Smooth muscle cell (in vitro differentiated cells): Measurements from ENCODE around the gene EYS. TPM values are rescaled to one million over a fixed set of nuclear protein-coding genes. Genes with fewer than 3 reads are reported as not detected.

ENCODE experiments used
- DNase-seq: peaks from one replicate; lab custom pipeline; 2025; ENCODE audit not compliant: unreplicated experiment; lab: John Stamatoyannopoulos, UW
- H2AFZ ChIP-seq: fragments of 200-600 bp; sonication (generic); 2 replicates; pipeline ENCODE4 v1.6.0; 2016; ENCODE audit warnings: antibody characterized with exemption, low read depth, mild to moderate bottlenecking
- H3F3A ChIP-seq: fragments of 200-600 bp; sonication (generic); 2 replicates; pipeline ENCODE4 v1.6.0; 2017; ENCODE audit warnings: antibody characterized with exemption, low read depth
- H3K27ac ChIP-seq: fragments of 200-600 bp; sonication (generic); 2 replicates; pipeline ENCODE4 v1.5.1; 2016; ENCODE audit warnings: low read depth, mild to moderate bottlenecking
- H3K27me3 ChIP-seq: fragments of 200-600 bp; sonication (generic); 2 replicates; pipeline ENCODE4 v1.6.1; 2016; ENCODE audit warnings: low read depth, mild to moderate bottlenecking
- H3K36me3 ChIP-seq: fragments of 200-600 bp; sonication (generic); 2 replicates; pipeline ENCODE4 v1.5.1; 2016; ENCODE audit warnings: low read depth
- H3K4me1 ChIP-seq: fragments of 200-600 bp; sonication (generic); 2 replicates; pipeline ENCODE4 v1.5.1; 2016; ENCODE audit warnings: low read depth
- H3K4me2 ChIP-seq: fragments of 200-600 bp; sonication (generic); 2 replicates; pipeline ENCODE4 v1.6.0; 2016; ENCODE audit warnings: mild to moderate bottlenecking
- H3K4me3 ChIP-seq: fragments of 200-600 bp; sonication (generic); 2 replicates; pipeline ENCODE4 v1.5.1; 2016; ENCODE audit warnings: mild to moderate bottlenecking
- H3K79me2 ChIP-seq: fragments of 200-600 bp; sonication (generic); 2 replicates; pipeline ENCODE4 v1.6.0; 2016; ENCODE audit warnings: low read depth, mild to moderate bottlenecking
- H3K9ac ChIP-seq: fragments of 200-600 bp; sonication (generic); 2 replicates; pipeline ENCODE4 v1.6.0; 2016; ENCODE audit warnings: low read depth
- H3K9me3 ChIP-seq: fragments of 200-600 bp; sonication (generic); replicated peaks from 2 replicates; pipeline ENCODE4 v1.5.1; 2016; ENCODE audit warnings: low read depth
- H4K20me1 ChIP-seq: fragments of 200-600 bp; sonication (generic); 2 replicates; pipeline ENCODE4 v1.6.0; 2016; ENCODE audit warnings: low read depth
- CTCF ChIP-seq: fragments of 200-600 bp; sonication (generic); IDR thresholded peaks from 2 replicates; pipeline ENCODE4 v1.5.1; 2017; ENCODE audit warnings: borderline replicate concordance, mild to moderate bottlenecking, antibody characterized with exemption; ENCODE audit not compliant: insufficient read depth, poor library complexity, severe bottlenecking
- WGBS: methylation state at CpG from one replicate; pipeline ENCODE4 v1.1.7; 2016; ENCODE audit warnings: low lambda C conversion rate; 5-methylcytosine and 5-hydroxymethylcytosine counted together
- polyA plus RNA-seq: library from polyadenylated mRNA; unstranded; fragments of >200 nt; fragmentation: Nextera tagmentation; extraction: Ambion mirVana; gene quantifications from 2 replicates; pipeline ENCODE4 v1.2.1, GENCODE V29; 2016
- total RNA-seq: library from RNA; depleted of rRNA; stranded (reverse); fragments of >200 nt; gene quantifications from 2 replicates; pipeline ENCODE4 v1.2.3, GENCODE V29; 2014

The EYS gene
- total and polyA plus RNA-seq, 2 experiments from 2014 or later: 0.07 to 0.18 TPM

GRCh38 chr6:63819831-63820230 lies 1887.2 kb downstream of the EYS start:
- H3K27me3 ChIP-seq: no peaks in the 10 kb centered on the region
- H3K4me3 ChIP-seq: no peak overlapping the region
- no peak overlapping the region for H3K27ac ChIP-seq
- no peaks in the 10 kb centered on the region for H3K9me3 ChIP-seq
- H2AFZ ChIP-seq: no peak overlapping the region
- no peak for TF ChIP-seq CTCF
- no peak for DNase-seq
- H3K79me2 ChIP-seq: no peaks in the 10 kb centered on the region
- H3K4me1 ChIP-seq: peaks cover 19% of the 10 kb centered on the region
- 22% methylated on average over 1 of the region's 1 CpG for WGBS
- no peak overlapping the region for H3K4me2 ChIP-seq
- no peaks in the 10 kb centered on the region for H3K36me3 ChIP-seq
- no peaks in the 10 kb centered on the region for H3F3A ChIP-seq
- no peak overlapping the region for H3K9ac ChIP-seq
- H4K20me1 ChIP-seq: no peaks in the 10 kb centered on the region

GRCh38 chr6:63817492-63818050 lies 1889.5 kb downstream of the EYS start:
- no peaks in the 10 kb centered on the region for H3F3A ChIP-seq
- H3K4me3 ChIP-seq: no peak overlapping the region
- DNase-seq: no peak
- no peak overlapping the region for H3K9ac ChIP-seq
- H3K79me2 ChIP-seq: no peaks in the 10 kb centered on the region
- no peak overlapping the region for H3K4me2 ChIP-seq
- 38% methylated on average over 4 of the region's 4 CpGs for WGBS
- H3K27ac ChIP-seq: no peak overlapping the region
- peak overlapping the region; percentile 9 for H2AFZ ChIP-seq
- H3K36me3 ChIP-seq: no peaks in the 10 kb centered on the region
- no peaks in the 10 kb centered on the region for H3K9me3 ChIP-seq
- no peak for TF ChIP-seq CTCF
- H3K4me1 ChIP-seq: peaks cover 19% of the 10 kb centered on the region
- no peaks in the 10 kb centered on the region for H4K20me1 ChIP-seq
- H3K27me3 ChIP-seq: no peaks in the 10 kb centered on the region

GRCh38 chr6:63816982-63817436 lies 1890.0 kb downstream of the EYS start:
- H3K27ac ChIP-seq: no peak overlapping the region
- H3K9me3 ChIP-seq: no peaks in the 10 kb centered on the region
- TF ChIP-seq CTCF: no peak
- H2AFZ ChIP-seq: peak overlapping the region; percentile 9
- H3K9ac ChIP-seq: no peak overlapping the region
- no peaks in the 10 kb centered on the region for H3K79me2 ChIP-seq
- WGBS: 89% methylated on average over 1 of the region's 1 CpG
- H3F3A ChIP-seq: no peaks in the 10 kb centered on the region
- H3K4me1 ChIP-seq: peaks cover 19% of the 10 kb centered on the region
- no peak overlapping the region for H3K4me3 ChIP-seq
- H3K36me3 ChIP-seq: no peaks in the 10 kb centered on the region
- no peak for DNase-seq
- no peaks in the 10 kb centered on the region for H4K20me1 ChIP-seq
- H3K27me3 ChIP-seq: no peaks in the 10 kb centered on the region
- H3K4me2 ChIP-seq: no peak overlapping the region

GRCh38 chr6:63816401-63816981 lies 1890.5 kb downstream of the EYS start:
- no peak for TF ChIP-seq CTCF
- H3K79me2 ChIP-seq: no peaks in the 10 kb centered on the region
- no peak overlapping the region for H3K27ac ChIP-seq
- no peak for DNase-seq
- H2AFZ ChIP-seq: no peak overlapping the region
- no peaks in the 10 kb centered on the region for H3K9me3 ChIP-seq
- no peaks in the 10 kb centered on the region for H4K20me1 ChIP-seq
- 79% methylated on average over 5 of the region's 5 CpGs for WGBS
- H3K4me3 ChIP-seq: no peak overlapping the region
- H3K4me1 ChIP-seq: peaks cover 19% of the 10 kb centered on the region
- H3F3A ChIP-seq: no peaks in the 10 kb centered on the region
- no peak overlapping the region for H3K9ac ChIP-seq
- H3K36me3 ChIP-seq: no peaks in the 10 kb centered on the region
- no peaks in the 10 kb centered on the region for H3K27me3 ChIP-seq
- H3K4me2 ChIP-seq: no peak overlapping the region
